Right cardiac atrium (tissue), 5 donors: ENCODE measurements around the gene PTCH1. TPM values are rescaled to one million over a fixed set of nuclear protein-coding genes. Genes with fewer than 3 reads are reported as not detected.

Experiments used
- ATAC-seq, 2 donors: fragments of 200-7000 bp; cut with Tn5 transposase; one replicate each; pipeline versions ENCODE4 v1.8.0 to v1.9.1; 2020; ENCODE audit warnings: moderate library complexity in 2 of 2, mild to moderate bottlenecking in 1 of 2
- DNase-seq, 3 donors: peaks; one replicate each; pipeline ENCODE4 v3.0.0-alpha.2; 2020
- H3K27ac ChIP-seq: one replicate; pipeline ENCODE4 v1.5.1; 2013; ENCODE audit warnings: mild to moderate bottlenecking, low read length, control low read depth, moderate library complexity
- H3K27me3 ChIP-seq: one replicate; pipeline ENCODE4 v1.6.1; 2013; ENCODE audit not compliant: control insufficient read depth, insufficient read depth
- H3K4me1 ChIP-seq: one replicate; pipeline ENCODE4 v1.6.1; 2013; ENCODE audit warnings: low read length; ENCODE audit not compliant: control insufficient read depth, insufficient read depth
- H3K4me3 ChIP-seq: one replicate; pipeline ENCODE4 v1.5.1; 2013; ENCODE audit warnings: low read length, control low read depth
- H3K9me3 ChIP-seq: one replicate; pipeline ENCODE4 v1.6.1; 2013; ENCODE audit warnings: low read length; ENCODE audit not compliant: control insufficient read depth
- WGBS: extraction: QIAGEN DNeasy Blood & Tissue Kit; methylation state at CpG from one replicate; pipeline ENCODE4 v1.1.7; 2013; 5-methylcytosine and 5-hydroxymethylcytosine counted together
- intact Hi-C, 4 donors: fragments of 100-400 bp; cut with DNase I; formaldehyde crosslinking; loops; one replicate each; pipeline versions ENCODE4 v1.11.0 to v1.14.0; 2022 to 2023
- polyA plus RNA-seq: library from polyadenylated mRNA; stranded (reverse); fragments of 200-250 nt; gene quantifications from one replicate; pipeline ENCODE4 v1.2.3, GENCODE V29; 2013
- total RNA-seq, 4 donors: library from RNA; stranded (reverse); fragmentation: NEBNext Ultra II Directional; extraction: Animal tissue kit (Norgen Biotek cat#: 25700); gene quantifications; one replicate each; pipeline ENCODE4 v1.2.1, GENCODE V29; 2021
- donor health status: healthy with polysubstance abuse.
- donor health status: DM: no; HTN: yes; CAD: no.
- donor health status: DM: no; HTN: no; CAD: no.
- donor health status: DM: no; HTN: yes; CAD: no; lungs with severe emphysema.
- donor health status: DM: yes; HTN: yes; CAD: no.

The PTCH1 gene
- total and polyA plus RNA-seq, 5 donors, result 3.5 to 11.1 (median 8.6) TPM

DNA sequence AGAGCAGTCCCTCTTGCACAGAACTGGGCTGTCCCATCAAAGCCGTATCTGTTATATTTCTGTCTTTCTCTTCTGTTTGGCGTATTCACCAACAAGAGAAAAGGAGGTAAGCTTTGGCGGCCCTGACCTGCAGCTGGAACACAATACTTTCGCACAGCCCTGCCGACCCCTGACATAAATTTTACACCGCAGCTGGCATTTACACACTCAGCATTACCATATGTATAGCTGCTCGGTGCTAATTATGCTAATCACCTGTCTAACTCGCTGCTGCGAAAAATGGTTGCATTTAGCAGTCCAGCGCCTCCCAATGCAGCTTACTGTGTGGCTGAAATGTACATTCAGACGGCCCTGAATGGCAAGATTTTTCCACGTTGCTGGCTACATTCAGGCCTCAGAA is 20.8 kb downstream of the PTCH1 start:
- no peak for ATAC-seq
- H3K27ac ChIP-seq, result no peak overlapping the region
- no peaks in the 10 kb centered on the region for H3K27me3 ChIP-seq
- no peaks in the 10 kb centered on the region for H3K9me3 ChIP-seq
- 90% methylated on average over 12 of the region's 12 CpGs for WGBS
- H3K4me3 ChIP-seq, result no peak overlapping the region
- peaks cover 6% of the 10 kb centered on the region for H3K4me1 ChIP-seq
- no peak for DNase-seq
- intact Hi-C loops, result no loop called here

DNA sequence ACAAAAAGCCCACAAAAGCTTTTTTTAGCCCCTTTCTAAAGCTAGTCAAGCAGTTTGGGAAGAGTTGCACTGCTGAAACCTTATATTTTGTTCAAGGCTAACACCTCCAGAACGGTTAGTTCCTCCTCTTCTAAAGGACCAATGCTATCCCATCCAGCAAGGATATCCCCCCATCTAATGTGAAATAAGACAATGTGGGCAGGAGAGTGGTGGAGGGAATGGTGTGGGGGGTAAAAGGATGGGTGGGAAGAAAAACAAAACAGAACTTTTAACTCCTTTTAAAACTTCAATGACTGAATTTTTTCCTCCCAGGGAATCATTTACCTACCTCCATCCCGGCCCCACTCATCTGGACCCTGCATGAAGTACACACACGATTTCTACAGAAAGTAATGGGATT is 21.2 kb downstream of the PTCH1 start:
- peaks cover 6% of the 10 kb centered on the region for H3K4me1 ChIP-seq
- no peaks in the 10 kb centered on the region for H3K27me3 ChIP-seq
- ATAC-seq (no peak), DNase-seq (no peak)
- intact Hi-C loops, result no loop called here
- no peak overlapping the region for H3K4me3 ChIP-seq
- 87% methylated on average over 3 of the region's 3 CpGs for WGBS
- H3K9me3 ChIP-seq, result no peaks in the 10 kb centered on the region
- H3K27ac ChIP-seq, result no peak overlapping the region

DNA sequence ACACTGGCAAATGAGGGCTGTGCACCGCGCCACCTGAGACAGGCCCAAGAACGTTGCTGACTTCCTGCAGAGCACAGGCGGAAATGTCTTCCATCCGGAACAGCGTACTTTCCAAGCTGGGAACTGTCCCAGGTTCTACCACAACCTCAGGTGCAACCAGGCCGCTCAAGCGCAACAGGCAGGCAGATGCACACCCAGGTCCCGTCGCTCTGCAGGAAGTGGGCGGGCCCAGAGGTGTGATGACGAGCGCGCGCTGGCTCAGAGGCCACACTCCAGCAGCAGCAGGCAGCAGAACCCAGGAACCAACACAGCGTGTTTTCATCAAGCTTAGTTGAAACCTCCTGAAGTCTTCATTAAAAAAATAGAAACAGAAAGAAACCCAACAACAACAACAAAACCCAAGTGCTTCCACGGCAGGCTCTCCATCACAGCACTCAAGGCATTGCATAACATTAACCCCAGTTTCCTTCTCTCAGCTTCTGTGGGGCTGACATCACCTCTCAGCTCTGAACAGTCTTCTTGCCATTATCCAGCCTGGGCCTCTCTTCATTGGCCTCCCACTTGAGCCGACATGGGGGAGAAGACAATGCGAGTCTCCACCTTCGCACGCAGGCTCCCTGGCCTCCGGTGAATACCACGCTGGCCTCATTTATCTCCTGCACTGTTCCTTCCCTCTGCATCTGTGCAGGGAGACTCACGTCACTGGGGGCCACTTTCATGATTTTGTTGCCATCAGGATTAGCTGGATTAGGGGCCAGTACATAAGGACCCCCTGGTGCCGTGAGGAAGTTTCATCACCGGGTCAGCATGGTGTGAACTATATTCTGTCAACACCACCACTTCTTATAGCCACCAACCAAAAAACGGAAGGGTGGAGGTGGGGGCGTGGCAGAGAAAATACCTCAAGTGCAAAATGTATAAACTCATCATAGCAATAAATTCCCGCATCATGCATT is 22.1 kb downstream of the PTCH1 start:
- no peaks in the 10 kb centered on the region for H3K27me3 ChIP-seq
- DNase-seq (peak in 2 of 3 donors; percentile 52 to 73), ATAC-seq (peak; percentile 32 to 56)
- intact Hi-C loops, result no loop called here
- no peaks in the 10 kb centered on the region for H3K9me3 ChIP-seq
- H3K27ac ChIP-seq, result no peak overlapping the region
- H3K4me1 ChIP-seq, result peaks cover 2% of the 10 kb centered on the region
- no peak overlapping the region for H3K4me3 ChIP-seq
- 77% methylated on average over 29 of the region's 29 CpGs for WGBS

- intact Hi-C loops, result no loop called here
- H3K9me3 ChIP-seq, result no peaks in the 10 kb centered on the region
- ATAC-seq (peak in 1 of 2 donors; percentile 17), DNase-seq (no peak)
- WGBS, result 97% methylated on average over 26 of the region's 26 CpGs
- no peaks in the 10 kb centered on the region for H3K27me3 ChIP-seq
- H3K4me1 ChIP-seq, result peaks cover 2% of the 10 kb centered on the region
- no peak overlapping the region for H3K4me3 ChIP-seq
- H3K27ac ChIP-seq, result no peak overlapping the region
These were observed 22.8 kb downstream of the PTCH1 start for GRCh38 chr9:95494022-95494415.

DNA sequence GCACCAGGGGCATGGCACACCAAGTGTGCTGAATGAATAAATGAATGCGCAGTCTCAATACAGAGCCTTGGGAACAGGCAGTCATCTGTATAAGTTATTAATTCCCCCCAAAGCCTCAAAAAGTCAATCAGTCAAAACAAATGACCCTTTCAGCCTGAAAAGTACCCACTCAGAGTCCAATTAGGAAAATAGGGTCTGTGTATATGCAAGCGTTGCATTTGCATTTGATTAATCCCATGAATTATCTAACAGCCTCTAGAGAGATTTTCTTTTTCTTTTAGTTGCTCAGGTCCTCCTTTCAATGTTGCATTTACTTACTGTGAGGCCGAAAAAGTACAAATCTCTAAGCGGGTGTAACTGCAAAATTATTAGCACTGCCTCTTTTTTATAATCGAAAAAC is 23.4 kb downstream of the PTCH1 start:
- WGBS, result 94% methylated on average over 5 of the region's 5 CpGs
- no peaks in the 10 kb centered on the region for H3K27me3 ChIP-seq
- H3K9me3 ChIP-seq, result no peaks in the 10 kb centered on the region
- DNase-seq (no peak), ATAC-seq (no peak)
- intact Hi-C loops, result no loop called here
- H3K4me1 ChIP-seq, result peaks cover 2% of the 10 kb centered on the region
- no peak overlapping the region for H3K27ac ChIP-seq
- no peak overlapping the region for H3K4me3 ChIP-seq

GRCh38 chr9:95491543-95492320 is 25.0 kb downstream of the PTCH1 start:
- DNase-seq (no peak), ATAC-seq (no peak)
- Histone ChIP-seq H3K4me3 (no peak overlapping the region), H3K4me1 (no peaks in the 10 kb centered on the region), H3K9me3 (no peaks in the 10 kb centered on the region), H3K27ac (no peak overlapping the region), H3K27me3 (no peaks in the 10 kb centered on the region)
- intact Hi-C loops, result no loop called here
- 75% methylated on average over 8 of the region's 8 CpGs for WGBS

DNA sequence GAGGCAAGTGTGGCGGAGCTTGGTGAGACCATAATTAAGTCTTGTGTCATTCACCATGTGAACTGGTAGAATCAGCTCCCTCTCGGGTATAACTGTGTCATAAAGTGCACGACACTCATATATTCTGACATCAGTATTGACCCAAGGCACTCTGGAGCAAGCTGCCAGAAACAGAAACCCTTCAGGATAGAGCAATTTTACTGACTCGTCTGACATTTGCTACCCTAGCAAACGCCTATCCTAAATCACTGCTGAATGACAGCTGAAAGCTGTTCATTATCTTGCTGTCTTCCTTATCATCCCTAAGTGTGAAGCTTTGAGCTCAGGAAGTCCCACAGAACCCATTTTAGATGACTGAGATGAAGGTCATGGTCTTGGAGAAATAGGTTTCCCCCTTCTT is 27.8 kb downstream of the PTCH1 start:
- Histone ChIP-seq H3K27me3 (no peaks in the 10 kb centered on the region), H3K27ac (no peak overlapping the region), H3K9me3 (no peaks in the 10 kb centered on the region), H3K4me1 (no peaks in the 10 kb centered on the region), H3K4me3 (no peak overlapping the region)
- DNase-seq (no peak), ATAC-seq (no peak)
- 71% methylated on average over 5 of the region's 5 CpGs for WGBS
- intact Hi-C loops, result no loop called here

GRCh38 chr9:95486318-95486717 is 30.5 kb downstream of the PTCH1 start:
- Histone ChIP-seq H3K9me3 (no peaks in the 10 kb centered on the region), H3K27ac (no peak overlapping the region), H3K4me3 (no peak overlapping the region), H3K27me3 (no peaks in the 10 kb centered on the region), H3K4me1 (no peaks in the 10 kb centered on the region)
- WGBS, result 92% methylated on average over 5 of the region's 5 CpGs
- ATAC-seq, result no peak
- DNase-seq, result no peak
- intact Hi-C loops, result no loop called here

- no peak for ATAC-seq
- WGBS, result 35% methylated on average over 3 of the region's 3 CpGs
- no peak overlapping the region for H3K4me3 ChIP-seq
- no peaks in the 10 kb centered on the region for H3K27me3 ChIP-seq
- intact Hi-C loops, result no loop called here
- no peaks in the 10 kb centered on the region for H3K4me1 ChIP-seq
- no peak overlapping the region for H3K27ac ChIP-seq
- no peak for DNase-seq
- no peaks in the 10 kb centered on the region for H3K9me3 ChIP-seq
These were observed 32.5 kb downstream of the PTCH1 start for GRCh38 chr9:95484225-95484624.

GRCh38 chr9:95483431-95483830 is 33.3 kb downstream of the PTCH1 start:
- Histone ChIP-seq H3K4me1 (no peaks in the 10 kb centered on the region), H3K27me3 (no peaks in the 10 kb centered on the region), H3K4me3 (no peak overlapping the region), H3K9me3 (no peaks in the 10 kb centered on the region), H3K27ac (no peak overlapping the region)
- WGBS, result 91% methylated on average over 6 of the region's 6 CpGs
- no peak for DNase-seq
- ATAC-seq, result no peak
- intact Hi-C loops, result no loop called here

- Histone ChIP-seq H3K27me3 (no peaks in the 10 kb centered on the region), H3K9me3 (no peaks in the 10 kb centered on the region), H3K4me3 (no peak overlapping the region), H3K4me1 (no peaks in the 10 kb centered on the region), H3K27ac (no peak overlapping the region)
- intact Hi-C loops, result no loop called here
- no peak for ATAC-seq
- no peak for DNase-seq
- 95% methylated on average over 3 of the region's 3 CpGs for WGBS
These were observed 34.1 kb downstream of the PTCH1 start for GRCh38 chr9:95482621-95483020.
